DND-41 (cell line): ENCODE measurements around the gene TAF5L.

Experiments used
- ATAC-seq: fragments of 200-7000 bp; cut with Tn5 transposase; 3 replicates; pipeline ENCODE4 v1.9.1; 2021; ENCODE audit warnings: low read depth; ENCODE audit not compliant: insufficient read depth
- DNase-seq: peaks from one replicate; pipeline ENCODE4 v3.0.0-alpha.2; 2020
- H2AFZ ChIP-seq: 2 replicates; pipeline ENCODE4 v1.6.0; 2012; ENCODE audit warnings: low read depth, low read length
- H3K27ac ChIP-seq: 2 replicates; pipeline ENCODE4 v1.5.1; 2012; ENCODE audit warnings: low read length, inconsistent platforms
- H3K27me3 ChIP-seq: fragments of 200-600 bp; sonication (generic); 2 replicates; pipeline ENCODE4 v1.6.0; 2012; ENCODE audit warnings: low read length, mild to moderate bottlenecking, inconsistent platforms; ENCODE audit not compliant: insufficient read depth, poor library complexity
- H3K36me3 ChIP-seq: 2 replicates; pipeline ENCODE4 v1.5.1; 2012; ENCODE audit warnings: low read length, inconsistent platforms; ENCODE audit not compliant: insufficient read depth
- H3K4me1 ChIP-seq: 2 replicates; pipeline ENCODE4 v1.5.1; 2012; ENCODE audit warnings: mild to moderate bottlenecking, low read length; ENCODE audit not compliant: insufficient read depth
- H3K4me2 ChIP-seq: 2 replicates; pipeline ENCODE4 v1.6.0; 2012; ENCODE audit warnings: mild to moderate bottlenecking, moderate library complexity, low read length, inconsistent platforms; ENCODE audit not compliant: insufficient read depth
- H3K4me3 ChIP-seq, 2 experiments: fragments of 200-600 bp in 1 of 2; shearing (Covaris generic) in 1 of 2; 2 replicates each; pipeline ENCODE4 v1.5.1; 2012 to 2016; ENCODE audit warnings: inconsistent platforms in 2 of 2, low read length in 2 of 2, mild to moderate bottlenecking in 2 of 2, low read depth in 1 of 2, moderate library complexity in 1 of 2
- H3K79me2 ChIP-seq: 2 replicates; pipeline ENCODE4 v1.6.0; 2012; ENCODE audit warnings: low read length, inconsistent platforms; ENCODE audit not compliant: insufficient read depth
- H3K9ac ChIP-seq: 2 replicates; pipeline ENCODE4 v1.6.0; 2012; ENCODE audit warnings: low read depth, mild to moderate bottlenecking, inconsistent platforms, low read length, moderate library complexity
- H3K9me3 ChIP-seq: 2 replicates; pipeline ENCODE4 v1.5.1; 2012; ENCODE audit warnings: low read length, moderate library complexity, mild to moderate bottlenecking, inconsistent platforms; ENCODE audit not compliant: insufficient read depth, severe bottlenecking
- H4K20me1 ChIP-seq: 2 replicates; pipeline ENCODE4 v1.6.0; 2012; ENCODE audit warnings: low read length; ENCODE audit not compliant: insufficient read depth
- CTCF ChIP-seq: IDR thresholded peaks from 2 replicates; pipeline ENCODE4 v1.5.1; 2012; ENCODE audit warnings: borderline replicate concordance, low read length, moderate library complexity, mild to moderate bottlenecking; ENCODE audit not compliant: poor library complexity, severe bottlenecking; ENCODE audit errors: extremely low read depth
- EZH2 ChIP-seq: IDR thresholded peaks from 3 replicates; pipeline ENCODE4 v1.6.1; 2012; ENCODE audit warnings: borderline replicate concordance, low read depth, mild to moderate bottlenecking, moderate library complexity, low read length, inconsistent platforms; ENCODE audit not compliant: severe bottlenecking

TAF5L gene

GRCh38 chr1:229653420-229653819, 27.5 kb upstream of the TAF5L start:
- H3K36me3 ChIP-seq, result peaks cover 90% of the 10 kb centered on the region
- no peak overlapping the region for H3K4me2 ChIP-seq
- H4K20me1 ChIP-seq, result no peaks in the 10 kb centered on the region
- H3K27me3 ChIP-seq, result no peaks in the 10 kb centered on the region
- H3K27ac ChIP-seq, result no peak overlapping the region
- TF ChIP-seq EZH2 (no peak), CTCF (no peak)
- no peak overlapping the region for H3K9ac ChIP-seq
- no peaks in the 10 kb centered on the region for H3K9me3 ChIP-seq
- no peaks in the 10 kb centered on the region; the same call in 1 of the 2 replicates for H3K79me2 ChIP-seq
- no peaks in the 10 kb centered on the region for H3K4me1 ChIP-seq
- ATAC-seq (no peak), DNase-seq (no peak)
- no peak overlapping the region for H2AFZ ChIP-seq
- H3K4me3 ChIP-seq, result no peak overlapping the region

GRCh38 chr1:229651546-229651945, 25.6 kb upstream of the TAF5L start:
- no peaks in the 10 kb centered on the region for H3K27me3 ChIP-seq
- DNase-seq, result no peak

GRCh38 chr1:229650045-229650444, 24.1 kb upstream of the TAF5L start:
- ATAC-seq (no peak), DNase-seq (no peak)
- Histone ChIP-seq H3K79me2 (no peaks in the 10 kb centered on the region; the same call in none of the 2 replicates), H3K4me1 (no peaks in the 10 kb centered on the region), H3K9me3 (no peaks in the 10 kb centered on the region), H3K4me3 (no peak overlapping the region), H3K4me2 (no peak overlapping the region), H4K20me1 (peaks cover 7% of the 10 kb centered on the region; the same call in 1 of the 2 replicates), H2AFZ (no peak overlapping the region), H3K9ac (no peak overlapping the region), H3K27me3 (no peaks in the 10 kb centered on the region), H3K27ac (no peak overlapping the region), H3K36me3 (peaks cover 91% of the 10 kb centered on the region)
- TF ChIP-seq CTCF (no peak), EZH2 (no peak)

More at GRCh38 chr1:229651546-229651945, 25.6 kb upstream of the TAF5L start:
- no peaks in the 10 kb centered on the region for H3K9me3 ChIP-seq
- H3K4me3 ChIP-seq, result no peak overlapping the region
- H3K9ac ChIP-seq, result no peak overlapping the region
- no peaks in the 10 kb centered on the region; the same call in 1 of the 2 replicates for H3K79me2 ChIP-seq
- no peak for TF ChIP-seq EZH2
- TF ChIP-seq CTCF, result no peak
- H2AFZ ChIP-seq, result no peak overlapping the region
- no peaks in the 10 kb centered on the region for H3K4me1 ChIP-seq
- peaks cover 90% of the 10 kb centered on the region for H3K36me3 ChIP-seq
- ATAC-seq, result no peak
- no peaks in the 10 kb centered on the region; the same call in 1 of the 2 replicates for H4K20me1 ChIP-seq
- H3K4me2 ChIP-seq, result no peak overlapping the region
- H3K27ac ChIP-seq, result no peak overlapping the region

- H3K4me1 ChIP-seq, result no peaks in the 10 kb centered on the region
- no peak overlapping the region for H2AFZ ChIP-seq
- peaks cover 93% of the 10 kb centered on the region for H3K36me3 ChIP-seq
- no peak overlapping the region for H3K27ac ChIP-seq
- no peak overlapping the region for H3K4me2 ChIP-seq
- H3K79me2 ChIP-seq, result peaks cover 10% of the 10 kb centered on the region
- H4K20me1 ChIP-seq, result peaks cover 17% of the 10 kb centered on the region; the same call in 1 of the 2 replicates
- H3K4me3 ChIP-seq, result no peak overlapping the region
- no peak for DNase-seq
- H3K9ac ChIP-seq, result no peak overlapping the region
- H3K9me3 ChIP-seq, result no peaks in the 10 kb centered on the region
- no peak for ATAC-seq
- no peak for TF ChIP-seq CTCF
- TF ChIP-seq EZH2, result no peak
- H3K27me3 ChIP-seq, result no peaks in the 10 kb centered on the region
These were observed 22.5 kb upstream of the TAF5L start for GRCh38 chr1:229648406-229648805.
